COLO829 (cell line): ENCODE measurements around the gene KANSL2.
"Not testable (repeated sequence)": the region's sequence is repeated elsewhere in the genome, so short reads cannot be mapped to it uniquely, and the experiment has no call there.

Experiments
- DNase-seq: peaks from one replicate; pipeline ENCODE4 v3.0.0; 2012; ENCODE audit warnings: low spot score

The KANSL2 gene

GRCh38 chr12:48681710-48682532 lies at the start of gene KANSL2:
Gene KANSL2 (minus strand): TSS chr12:48682238. CDS start chr12:48681632, 606 bp downstream.
- DNase-seq = peak; percentile 98

- no peak for DNase-seq
These were observed 46.8 kb upstream of the KANSL2 start for GRCh38 chr12:48728807-48729206.

GRCh38 chr12:48720737-48721136 lies 38.7 kb upstream of the KANSL2 start:
- DNase-seq = not testable (repeated sequence)

- DNase-seq = not testable (repeated sequence)
These were observed 38.1 kb upstream of the KANSL2 start for GRCh38 chr12:48720171-48720570.

GRCh38 chr12:48719002-48719401 lies 37.0 kb upstream of the KANSL2 start:
- DNase-seq = not testable (repeated sequence)

- no peak for DNase-seq
These were observed 35.2 kb upstream of the KANSL2 start for GRCh38 chr12:48717252-48717695.

- peak; percentile 100 for DNase-seq
These were observed 34.6 kb upstream of the KANSL2 start, which contains the start of gene CCNT1 for GRCh38 chr12:48716493-48717251. Gene CCNT1 (minus strand): TSS chr12:48716707. CDS start chr12:48716675, 32 bp downstream.

GRCh38 chr12:48716168-48716492 lies 34.1 kb upstream of the KANSL2 start:
- DNase-seq = no peak

- no peak for DNase-seq
These were observed 30.2 kb upstream of the KANSL2 start for GRCh38 chr12:48712209-48712608.

GRCh38 chr12:48698822-48699221 lies 16.8 kb upstream of the KANSL2 start:
- DNase-seq = not testable (repeated sequence)

GRCh38 chr12:48696626-48697025 lies 14.6 kb upstream of the KANSL2 start:
- DNase-seq = no peak

- DNase-seq = no peak
These were observed 13.8 kb upstream of the KANSL2 start for GRCh38 chr12:48695859-48696258.

- no peak for DNase-seq
These were observed 12.0 kb upstream of the KANSL2 start for GRCh38 chr12:48694038-48694437.

GRCh38 chr12:48693572-48693971 lies 11.5 kb upstream of the KANSL2 start:
- DNase-seq = no peak

- DNase-seq = no peak
These were observed 9.9 kb upstream of the KANSL2 start for GRCh38 chr12:48691826-48692487.

- no peak for DNase-seq
These were observed 9.0 kb upstream of the KANSL2 start for GRCh38 chr12:48690990-48691389.

GRCh38 chr12:48690436-48690835 lies 8.4 kb upstream of the KANSL2 start:
- no peak for DNase-seq

- DNase-seq = no peak
These were observed 6.8 kb upstream of the KANSL2 start for GRCh38 chr12:48688836-48689235.

GRCh38 chr12:48687592-48687991 lies 5.6 kb upstream of the KANSL2 start:
- DNase-seq = no peak

GRCh38 chr12:48686615-48687334 lies 4.7 kb upstream of the KANSL2 start:
- DNase-seq = no peak

GRCh38 chr12:48686037-48686595 lies 4.1 kb upstream of the KANSL2 start:
- no peak for DNase-seq

- no peak for DNase-seq
These were observed 1.5 kb upstream of the KANSL2 start for GRCh38 chr12:48683534-48683933.
